GM21576 (cell line): ENCODE measurements around the gene ALG9.
"Not testable (repeated sequence)": the region's sequence is repeated elsewhere in the genome, so short reads cannot be mapped to it uniquely, and the experiment has no call there.

Experiments
- ATAC-seq: cut with Tn5 transposase; IDR thresholded peaks from one replicate; pipeline ENCODE4 v1.9.1; 2021; ENCODE audit warnings: mild to moderate bottlenecking, moderate library complexity; ENCODE audit not compliant: unreplicated experiment

ALG9 gene

DNA sequence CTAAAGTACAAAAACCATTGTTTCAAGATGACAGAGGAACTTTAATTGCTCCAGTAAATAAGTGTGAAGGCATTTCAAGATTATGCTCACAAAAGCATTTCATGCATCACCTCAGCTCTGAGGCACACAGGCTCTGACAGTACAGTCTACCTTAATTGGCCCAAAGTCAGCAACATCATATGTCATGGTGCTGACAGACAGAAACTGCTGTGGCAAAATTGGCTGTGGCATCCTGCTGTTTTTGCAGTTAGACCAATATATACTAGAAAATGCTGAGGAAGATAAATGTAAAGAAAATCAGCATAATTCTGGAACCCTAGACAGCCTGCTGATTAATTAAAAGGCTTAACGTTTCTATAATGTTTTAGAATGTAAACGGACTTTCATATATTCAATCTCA lies 70.2 kb downstream of the ALG9 start:
- ATAC-seq: no peak

DNA sequence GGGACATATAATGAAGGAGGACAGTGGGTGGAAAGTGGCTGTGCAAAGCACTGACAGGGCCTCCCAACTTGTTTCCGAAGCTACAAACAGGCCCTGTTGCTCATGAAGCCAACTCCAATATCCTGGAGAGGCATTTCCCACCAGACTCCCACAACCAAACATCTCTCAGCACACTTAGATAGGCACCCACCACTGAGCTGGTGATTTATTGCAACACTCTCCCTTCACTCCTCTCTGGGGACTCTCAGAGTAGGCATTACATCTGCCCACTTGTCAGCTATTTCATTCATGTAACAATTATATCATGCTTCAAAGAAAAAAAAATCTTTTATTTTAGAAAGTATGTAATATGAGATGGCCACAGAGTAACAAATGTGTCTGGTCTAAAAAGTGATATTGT lies 73.1 kb downstream of the ALG9 start:
- no peak for ATAC-seq

DNA sequence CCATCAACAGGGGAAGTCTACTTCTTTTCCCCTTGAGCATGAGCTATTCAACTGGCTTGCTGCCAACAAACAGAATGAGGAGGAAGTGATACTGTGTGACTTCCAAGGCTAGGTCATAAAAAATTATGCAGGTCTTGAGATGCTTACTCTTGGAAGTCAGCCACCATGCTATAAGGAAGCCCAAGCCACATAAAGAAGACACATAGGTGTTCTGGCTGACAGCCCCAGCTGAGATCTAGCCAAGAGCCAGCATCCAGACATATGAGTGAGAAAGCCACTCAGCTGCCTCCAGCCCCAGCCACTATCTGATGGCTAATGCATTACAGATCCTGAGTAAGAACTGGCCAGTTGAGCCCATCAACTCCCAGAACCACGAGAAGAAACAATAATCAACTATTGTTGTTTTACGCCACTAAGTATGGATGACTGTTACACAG lies 74.2 kb downstream of the ALG9 start:
- no peak for ATAC-seq

DNA sequence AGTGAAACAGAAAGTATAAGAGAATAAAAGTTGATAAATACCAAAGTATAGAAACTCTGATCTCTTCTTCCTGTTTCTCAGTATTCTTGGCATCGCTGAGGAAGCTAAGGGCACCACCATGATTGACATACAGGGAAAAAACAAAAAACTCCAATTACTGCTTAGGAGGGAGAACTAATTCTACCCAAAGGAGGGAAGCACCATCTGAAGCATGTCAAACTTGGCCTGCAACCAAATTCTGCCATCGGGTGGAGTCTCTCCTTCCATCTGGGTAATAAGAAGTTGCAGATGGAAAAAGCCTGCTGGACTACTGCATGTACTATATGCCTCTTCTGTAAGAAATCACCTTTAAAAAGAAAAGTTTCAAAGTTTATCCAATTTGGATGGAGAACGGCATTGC lies 74.7 kb downstream of the ALG9 start:
- no peak for ATAC-seq

DNA sequence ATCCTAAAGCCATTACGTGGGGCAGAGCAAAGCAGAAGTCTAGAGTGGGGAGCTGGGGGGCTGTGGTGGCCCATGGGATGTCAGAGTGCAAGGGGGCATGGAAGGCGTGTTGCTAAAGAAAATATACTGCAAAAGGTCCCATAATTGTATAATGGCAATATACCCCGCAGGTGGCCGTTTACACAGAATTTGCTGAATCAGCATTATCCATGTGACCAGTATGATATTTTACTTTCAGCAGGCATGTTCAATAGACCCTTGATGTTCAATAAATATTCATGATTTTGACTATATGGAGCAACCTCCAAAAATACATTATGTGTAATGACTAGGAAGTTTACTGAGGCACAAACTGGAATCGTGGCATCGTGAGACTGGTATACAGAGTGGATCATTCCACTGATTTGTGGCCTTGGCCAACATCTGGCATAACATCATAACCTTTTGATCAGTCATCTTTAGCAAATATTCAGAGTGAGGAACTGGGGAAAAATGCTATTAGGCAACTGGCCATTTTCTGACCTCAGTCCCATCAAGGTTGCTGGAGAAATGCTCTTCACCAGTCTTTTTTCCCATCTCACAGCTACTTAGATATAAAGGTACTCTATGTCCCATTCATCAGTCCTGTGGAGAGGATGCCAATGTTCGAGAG lies 75.9 kb downstream of the ALG9 start:
- ATAC-seq: no peak

DNA sequence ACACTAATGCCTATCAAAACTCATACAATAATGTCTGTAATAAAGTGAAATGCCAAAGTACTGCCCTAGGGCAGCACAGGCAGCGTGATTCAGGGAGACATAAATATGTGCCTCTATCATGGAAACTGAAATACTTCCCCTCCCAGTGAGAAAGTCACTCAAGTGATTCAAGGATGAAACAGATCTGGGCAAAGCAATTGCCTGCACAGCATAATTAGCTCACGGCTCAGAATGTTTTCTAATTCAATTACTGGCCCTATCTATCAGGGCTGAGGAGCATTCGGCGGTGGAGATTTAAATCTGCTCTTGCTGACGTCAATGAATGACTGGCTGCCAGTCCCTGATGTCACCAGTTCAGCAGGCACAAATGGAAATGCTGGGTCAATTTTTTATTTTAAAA lies 77.5 kb downstream of the ALG9 start:
- no peak for ATAC-seq

DNA sequence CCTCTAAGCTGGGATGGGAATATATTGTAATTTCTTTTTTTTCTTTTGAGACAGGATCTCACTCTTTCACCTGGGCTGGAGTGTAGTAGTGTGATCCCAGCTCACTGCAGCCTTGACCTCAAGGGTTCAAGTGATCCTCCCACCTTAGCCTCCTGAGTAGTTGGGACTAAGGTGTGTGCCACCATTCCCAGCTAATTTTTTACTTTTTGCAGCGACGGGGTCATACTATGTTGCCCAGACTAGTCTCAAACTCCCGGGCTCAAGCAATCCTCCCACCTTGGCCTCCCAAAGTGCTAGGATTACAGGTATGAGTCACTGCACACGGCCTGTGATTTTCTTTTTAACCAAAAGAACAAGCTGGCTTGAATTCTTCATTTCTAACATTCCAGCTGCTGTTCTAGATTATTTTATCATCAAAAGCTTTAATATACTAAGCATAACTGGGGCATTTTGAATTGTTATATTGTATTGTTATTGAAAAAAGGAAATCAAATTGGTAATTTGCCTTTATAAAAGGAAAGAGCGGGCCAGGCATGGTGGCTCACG lies 78.4 kb downstream of the ALG9 start:
- no peak for ATAC-seq

DNA sequence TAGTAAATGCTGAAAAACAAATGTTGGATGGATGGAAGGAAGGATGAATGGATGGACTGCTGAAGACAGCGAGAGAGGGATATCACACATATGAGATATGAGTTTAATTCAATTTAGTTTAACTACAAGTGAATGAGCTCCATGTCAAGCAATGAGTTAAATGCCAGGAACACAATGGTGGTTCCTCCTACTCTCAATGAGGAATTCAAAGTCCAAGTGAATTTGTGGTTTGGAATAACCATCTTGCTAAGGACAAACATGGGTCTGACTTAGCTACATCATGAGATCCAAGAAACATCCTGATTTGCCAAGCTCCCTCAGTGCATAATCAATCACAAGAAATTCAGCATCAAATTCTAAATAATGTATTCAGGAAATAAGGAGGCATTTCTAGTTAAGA lies 79.1 kb downstream of the ALG9 start:
- no peak for ATAC-seq

DNA sequence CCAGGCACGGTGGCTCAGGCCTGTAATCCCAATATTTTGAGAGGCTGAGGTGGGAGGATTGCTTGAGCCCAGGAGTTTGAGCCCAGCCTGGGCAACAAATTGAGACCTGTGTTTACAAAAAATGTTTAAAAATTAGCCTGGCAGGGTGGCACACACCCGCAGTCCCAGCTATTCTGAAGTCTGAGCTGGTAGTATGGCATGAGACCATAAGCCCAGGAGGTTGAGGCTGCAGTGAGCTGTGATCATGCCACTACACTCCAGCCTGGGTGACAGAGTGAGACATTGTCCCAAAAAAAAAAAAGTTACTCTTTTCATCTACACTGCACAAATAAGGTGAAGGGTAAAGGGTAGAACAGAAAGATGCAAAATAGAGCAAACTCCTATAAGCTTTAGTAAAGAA lies 82.9 kb downstream of the ALG9 start:
- no peak for ATAC-seq

DNA sequence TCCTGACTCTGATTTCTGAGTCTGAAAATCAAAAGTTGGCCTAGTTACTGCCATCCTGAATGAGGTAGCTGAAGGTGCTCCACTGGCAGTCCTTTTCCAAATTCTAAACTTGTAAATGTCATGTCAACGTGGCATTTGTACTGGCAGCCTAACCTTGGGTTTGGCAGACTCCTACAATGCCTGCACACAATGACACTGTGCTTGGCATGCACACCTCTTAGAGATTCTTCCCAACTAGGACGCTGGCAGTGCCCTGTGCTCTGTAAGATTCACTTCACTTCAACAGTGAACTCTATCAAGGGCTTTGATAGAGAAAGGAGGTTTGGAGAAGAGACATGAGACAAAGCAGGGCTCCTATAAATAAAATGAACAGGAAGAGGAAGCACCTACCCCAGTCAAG lies 83.3 kb downstream of the ALG9 start:
- no peak for ATAC-seq

DNA sequence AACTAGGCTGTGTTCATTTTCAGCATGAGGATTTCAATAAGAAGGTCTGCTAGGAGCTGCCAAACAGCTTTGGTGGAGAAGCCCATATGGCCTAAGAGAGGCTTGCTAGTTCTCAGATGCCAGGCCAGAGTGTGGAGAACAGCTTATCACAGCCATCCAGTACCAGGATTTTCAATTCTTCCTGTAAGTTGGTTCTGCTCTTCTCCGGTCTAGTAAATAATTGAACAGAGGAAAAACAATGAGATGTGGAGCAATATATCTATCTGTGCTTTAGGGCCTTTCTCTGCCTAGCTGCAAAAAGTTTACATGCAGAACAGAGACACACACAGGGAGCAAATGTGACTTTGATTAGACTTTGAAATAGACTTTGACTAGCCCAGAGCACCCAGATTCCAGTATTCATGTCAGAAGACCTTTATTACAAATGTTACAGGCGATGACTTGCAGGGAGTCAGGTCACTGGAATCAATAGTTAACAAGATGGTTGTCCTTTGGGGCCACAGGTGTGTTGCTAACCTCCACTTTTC lies 85.4 kb downstream of the ALG9 start:
- ATAC-seq: no peak

DNA sequence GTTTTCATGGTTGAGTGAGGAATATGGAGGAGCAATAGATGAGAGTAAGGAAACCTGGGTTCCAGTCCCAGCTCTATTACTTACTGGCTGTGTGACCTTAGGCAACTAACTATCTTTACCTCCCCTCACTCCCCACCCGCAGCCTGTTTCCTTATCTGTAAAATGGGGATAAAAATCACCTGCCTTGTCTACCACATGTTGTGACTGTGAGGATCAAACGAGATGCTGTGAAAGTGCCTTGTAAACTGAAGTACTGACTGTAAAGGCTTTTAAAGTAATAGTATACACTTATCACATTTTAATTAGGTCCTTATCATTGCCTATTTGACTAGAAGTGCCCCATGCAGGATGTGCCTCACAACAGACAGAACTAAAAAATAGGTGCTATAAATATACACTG lies 86.3 kb downstream of the ALG9 start:
- no peak for ATAC-seq

DNA sequence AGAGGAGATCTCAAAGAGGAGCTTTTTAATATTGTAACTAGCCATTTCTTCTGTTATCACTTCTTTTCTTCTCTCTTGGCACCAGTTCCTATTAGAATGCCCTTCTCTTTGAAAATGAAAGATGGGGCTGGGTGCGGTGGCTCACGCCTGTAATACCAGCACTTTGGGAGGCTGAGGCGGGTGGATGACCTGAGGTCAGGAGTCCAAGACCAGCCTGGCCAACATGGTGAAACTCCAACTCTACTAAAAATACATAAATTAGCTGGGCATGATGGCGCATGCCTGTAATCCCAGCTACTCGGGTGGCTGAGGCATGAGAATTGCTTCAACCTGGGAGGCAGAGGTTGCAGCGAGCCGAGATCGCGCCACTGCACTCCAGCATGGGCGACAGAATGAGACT lies 87.1 kb downstream of the ALG9 start:
- ATAC-seq: not testable (repeated sequence)

DNA sequence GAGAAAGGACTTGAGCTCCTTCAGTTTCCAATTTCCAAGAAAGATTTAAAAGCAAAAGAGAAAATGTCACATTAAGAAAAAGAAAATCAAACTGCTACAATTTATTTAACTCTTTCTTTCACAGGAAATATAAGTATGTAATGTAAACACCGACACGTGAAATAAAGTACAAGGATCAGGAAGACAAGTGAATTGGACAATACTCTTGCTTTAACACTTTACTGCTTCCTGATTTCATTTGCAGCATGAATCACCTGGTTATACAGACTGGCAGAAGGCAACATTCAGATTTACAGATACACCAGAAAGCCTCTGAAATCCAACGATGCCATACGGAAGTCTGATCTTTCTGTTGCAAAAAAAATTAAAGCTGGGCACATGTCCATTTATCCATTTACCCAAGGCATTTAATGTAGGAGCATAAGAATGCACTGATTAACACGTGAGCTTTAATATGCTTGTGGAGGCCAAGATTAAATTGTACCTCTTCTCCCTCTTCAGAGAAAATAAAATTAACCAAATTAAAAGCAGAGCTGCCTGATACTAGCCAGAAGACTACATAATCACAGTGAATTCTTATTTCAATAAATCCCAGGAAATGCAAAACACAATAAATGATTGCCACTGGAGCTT lies 89.2 kb downstream of the ALG9 start:
- ATAC-seq: no peak

DNA sequence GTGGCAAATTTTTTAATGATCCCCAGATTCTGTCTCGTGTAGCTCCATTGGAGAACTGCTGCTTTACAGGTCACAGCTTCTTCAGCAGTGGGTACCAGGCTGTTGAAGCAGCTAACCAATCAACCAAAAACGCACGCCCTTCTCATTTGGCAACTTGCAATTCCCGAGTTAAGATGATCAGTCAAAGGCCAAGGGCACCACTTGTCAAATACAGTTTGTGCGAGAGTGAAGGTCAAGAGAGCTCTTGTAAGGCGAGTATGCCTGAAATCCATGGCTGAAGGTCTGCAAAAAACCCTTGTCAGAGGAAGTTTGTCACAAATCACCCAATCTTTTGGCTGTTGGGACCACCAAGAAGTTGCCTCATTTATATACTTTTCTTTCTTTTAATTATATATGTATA lies 92.3 kb downstream of the ALG9 start:
- no peak for ATAC-seq

DNA sequence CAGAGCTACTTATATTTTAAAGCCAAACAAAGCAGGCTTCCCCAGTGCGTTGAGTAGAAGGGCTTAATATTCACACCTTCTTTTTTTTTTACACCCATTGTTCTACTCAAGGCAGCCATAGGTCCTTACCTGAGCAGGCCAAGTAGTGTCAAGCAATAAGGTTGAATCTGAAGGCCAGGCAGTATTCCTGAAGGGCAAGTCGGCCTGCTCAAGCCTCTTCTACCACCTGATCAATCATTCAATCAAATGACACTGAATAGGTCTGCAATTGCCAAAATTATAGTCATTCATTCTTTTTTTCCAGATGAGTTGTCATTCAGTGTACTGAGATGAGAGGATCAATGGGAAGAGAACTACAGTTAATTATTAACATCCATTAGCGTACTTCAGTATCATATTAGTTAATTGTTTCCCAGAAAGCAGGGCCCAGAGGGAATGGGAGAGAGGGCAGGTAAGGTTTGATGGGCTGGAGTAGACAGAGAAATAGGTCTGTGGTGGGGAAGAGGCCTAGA lies 93.3 kb downstream of the ALG9 start:
- no peak for ATAC-seq

DNA sequence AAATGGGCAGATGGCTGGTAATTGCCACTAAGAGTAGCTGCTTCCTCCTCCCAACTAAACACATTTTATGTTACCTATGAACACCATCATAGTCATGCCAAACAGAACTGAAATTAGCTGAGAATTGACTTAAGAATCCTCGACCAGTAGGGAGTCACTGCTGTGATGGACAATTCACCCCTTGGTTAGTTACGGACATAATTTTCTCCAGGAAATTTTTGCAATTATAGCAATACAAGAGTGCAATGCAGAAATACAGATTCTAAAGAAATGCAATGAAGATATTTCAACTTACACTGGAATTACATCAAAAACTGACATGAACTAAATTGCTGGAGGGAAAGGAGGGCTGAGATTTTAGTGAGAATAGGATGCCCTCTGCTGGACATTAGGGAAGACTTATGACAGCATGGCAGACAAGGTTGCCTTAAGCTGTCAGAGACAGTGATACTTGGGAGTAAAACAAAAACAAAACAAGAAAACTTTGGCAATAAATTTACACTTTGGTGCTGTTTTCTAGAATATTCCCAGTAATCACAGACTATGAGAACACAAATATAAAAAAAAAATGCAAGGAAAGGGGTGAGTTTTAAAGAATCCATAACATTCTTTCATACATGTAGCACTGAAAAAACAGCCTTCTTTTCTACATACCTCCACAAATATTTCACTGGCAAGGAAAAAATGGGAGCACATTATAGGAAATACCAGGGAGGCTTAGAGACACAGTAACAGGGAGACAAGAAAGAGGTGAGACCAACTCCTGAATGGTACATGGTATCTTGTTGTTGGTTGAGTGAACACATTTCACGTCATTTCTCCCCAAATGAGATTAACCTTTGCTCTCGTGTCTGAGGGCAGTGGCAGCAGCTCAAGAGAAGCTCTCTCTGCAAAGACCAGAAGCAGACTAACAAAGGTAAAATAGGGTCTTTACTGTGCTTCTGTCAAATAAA lies 94.0 kb downstream of the ALG9 start:
- peak; percentile 48 for ATAC-seq

DNA sequence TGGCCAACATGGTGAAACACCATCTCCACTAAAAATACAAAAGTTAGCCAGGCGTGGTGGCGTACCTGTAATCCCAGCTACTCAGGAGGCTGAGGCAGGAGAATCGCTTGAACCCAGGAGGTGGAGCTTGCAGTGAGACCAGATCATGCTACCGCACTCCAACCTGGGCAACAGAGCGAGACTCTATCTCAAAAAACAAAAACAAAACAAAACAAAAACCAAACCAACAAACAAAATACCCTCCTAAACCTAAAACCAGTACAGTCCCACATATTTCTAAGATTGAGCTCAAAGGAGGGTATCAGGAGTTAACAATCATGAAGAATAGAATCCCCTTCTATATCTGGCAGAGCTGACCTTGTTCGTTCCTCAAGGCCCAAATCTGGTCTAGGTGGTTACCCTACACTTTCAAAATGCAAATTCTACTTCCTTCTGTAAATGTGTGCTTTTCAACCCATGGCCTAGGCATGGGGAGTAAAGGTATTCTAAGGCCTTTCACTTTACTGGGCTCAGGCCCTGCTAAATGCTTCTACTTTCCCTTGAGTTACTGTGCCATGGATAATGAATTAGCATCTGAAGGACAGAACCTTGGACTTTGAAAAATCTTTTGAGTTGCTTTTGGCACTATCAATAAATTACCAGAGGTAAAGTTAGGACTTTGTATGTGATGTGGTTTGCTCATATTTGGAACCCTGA lies 94.8 kb downstream of the ALG9 start:
- ATAC-seq: peak; percentile 98

DNA sequence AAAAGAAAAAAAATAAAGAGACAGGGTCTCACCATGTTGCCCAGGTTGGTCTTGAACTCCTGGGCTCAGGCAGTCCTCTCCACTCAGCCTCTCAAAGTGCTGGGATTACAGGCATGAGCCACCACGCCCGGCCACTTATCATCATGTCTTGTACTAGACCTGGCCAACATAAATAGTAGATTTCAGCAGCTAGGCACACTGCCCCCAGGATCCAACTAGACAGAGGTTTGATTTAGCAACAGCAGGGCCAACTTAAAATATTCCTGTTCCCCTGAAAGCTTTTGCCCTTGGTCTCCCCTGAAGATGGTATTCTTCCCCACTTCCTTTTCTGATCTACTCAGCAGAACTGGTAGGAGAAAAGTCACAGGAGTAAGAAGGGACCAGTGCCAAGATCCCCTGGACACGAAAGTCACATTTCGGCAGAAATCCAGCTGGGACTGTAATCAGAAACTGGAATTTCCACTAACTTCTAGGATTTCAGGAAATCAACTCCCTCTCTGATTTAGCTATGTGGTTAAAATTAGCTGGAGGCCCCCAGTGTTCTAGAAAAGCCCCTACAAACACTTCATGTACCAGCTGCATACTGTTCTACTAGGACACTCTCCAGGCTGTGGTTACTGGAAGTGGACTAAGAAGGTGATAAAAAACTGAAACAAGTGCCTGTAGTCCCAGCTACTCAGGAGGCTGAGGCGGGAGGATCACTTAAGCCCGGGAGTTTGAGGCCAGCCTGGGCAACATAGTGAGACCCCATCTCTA lies 96.2 kb downstream of the ALG9 start:
- no peak for ATAC-seq

DNA sequence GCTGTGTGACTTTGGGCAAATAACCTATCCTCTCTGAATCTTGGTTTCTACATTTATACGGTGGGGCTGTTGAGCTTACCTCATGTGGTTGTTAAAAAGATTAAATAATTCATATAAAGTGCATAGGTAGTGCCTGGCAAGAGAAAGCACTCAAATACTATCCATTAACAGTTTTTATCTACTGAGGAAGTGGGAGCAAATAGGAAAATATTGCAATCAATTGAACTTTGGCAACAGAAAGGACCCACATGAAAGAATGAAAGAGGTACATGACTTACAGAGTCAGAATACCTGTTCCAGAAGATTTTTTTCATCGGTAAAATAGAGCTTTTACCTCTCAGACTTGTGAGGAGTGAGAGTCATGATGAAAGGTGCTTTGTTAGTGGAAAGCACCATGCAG lies 98.8 kb downstream of the ALG9 start:
- no peak for ATAC-seq
